Measurements from ENCODE around the gene VEZF1.

GRCh38 chr17:57940231-57940630, 47.8 kb downstream of the VEZF1 start:
- TF ChIP-seq GATA2 (IDR thresholded peaks at IDR 0.05; ENCODE audit: low read depth, low read length) = no peak
- no peak for TF ChIP-seq GATA3 (IDR thresholded peaks at IDR 0.05; ENCODE audit: low read depth, low read length)
